ENCODE measurements around the gene MPRIP. TPM values are rescaled to one million over a fixed set of nuclear protein-coding genes. Genes with fewer than 3 reads are reported as not detected.
A peak's percentile ranks its signal among the peaks of the same experiment; 100 is the strongest.

Gene MPRIP
- total and polyA plus RNA-seq, 7 donors, result 43.2 to 113 (median 77.4) TPM

- Histone ChIP-seq H3K27me3 (no peaks in the 10 kb centered on the region), H3K9me3 (no peaks in the 10 kb centered on the region), H3K4me1 (peaks cover 0 to 78% (median 64%) of the 10 kb centered on the region in 4 donors), H3K4me3 (no peak overlapping the region), H3K27ac (peak overlapping the region in 2 of 4 donors; percentile 41 to 67), H3K36me3 (peaks cover 0 to 6% (median 0%) of the 10 kb centered on the region in 4 donors)
- DNase-seq, result peak; percentile 34
- no peak for TF ChIP-seq POLR2A (IDR thresholded peaks at IDR 0.05)
- no peak for TF ChIP-seq CTCF (IDR thresholded peaks at IDR 0.05)
- TF ChIP-seq EP300 (IDR thresholded peaks at IDR 0.05), result no peak
- no peak for TF ChIP-seq POLR2AphosphoS5 (IDR thresholded peaks at IDR 0.05)
- intact Hi-C loops (cut with DNase I), result no loop called here
- 95 to 97% methylated on average over 4 of the region's 4 CpGs for WGBS, 2 donors
Observed at GRCh38 chr17:17054636-17055035, 12.4 kb downstream of the MPRIP start.

GRCh38 chr17:17055286-17056155, 13.3 kb downstream of the MPRIP start:
- Histone ChIP-seq H3K9me3 (no peaks in the 10 kb centered on the region), H3K27ac (peak overlapping the region; percentile 36 to 67 (median 44)), H3K27me3 (no peaks in the 10 kb centered on the region), H3K36me3 (peaks cover 0 to 6% (median 0%) of the 10 kb centered on the region in 4 donors), H3K4me3 (no peak overlapping the region), H3K4me1 (peaks cover 0 to 74% (median 65%) of the 10 kb centered on the region in 4 donors)
- DNase-seq, result peak; percentile 64
- no peak for TF ChIP-seq POLR2A (IDR thresholded peaks at IDR 0.05)
- no peak for TF ChIP-seq EP300 (IDR thresholded peaks at IDR 0.05)
- no peak for TF ChIP-seq CTCF (IDR thresholded peaks at IDR 0.05)
- TF ChIP-seq POLR2AphosphoS5 (IDR thresholded peaks at IDR 0.05), result no peak
- intact Hi-C loops (cut with DNase I), result no loop called here
- 86 to 88% methylated on average over 16 of the region's 16 CpGs for WGBS, 2 donors

GRCh38 chr17:17056156-17056539, 13.9 kb downstream of the MPRIP start:
- Histone ChIP-seq H3K9me3 (no peaks in the 10 kb centered on the region), H3K27me3 (no peaks in the 10 kb centered on the region), H3K4me1 (peaks cover 0 to 77% (median 62%) of the 10 kb centered on the region in 4 donors), H3K36me3 (peaks cover 0 to 6% (median 0%) of the 10 kb centered on the region in 4 donors), H3K4me3 (no peak overlapping the region), H3K27ac (peak overlapping the region; percentile 36 to 67 (median 44))
- intact Hi-C loops (cut with DNase I), result no loop called here
- TF ChIP-seq POLR2AphosphoS5 (IDR thresholded peaks at IDR 0.05), result no peak
- TF ChIP-seq CTCF (IDR thresholded peaks at IDR 0.05), result no peak
- TF ChIP-seq POLR2A (IDR thresholded peaks at IDR 0.05), result no peak
- no peak for TF ChIP-seq EP300 (IDR thresholded peaks at IDR 0.05)
- peak; percentile 63 for DNase-seq
- WGBS, 2 donors, result 73 to 79% methylated on average over 8 of the region's 8 CpGs

- H3K4me3 ChIP-seq, result no peak overlapping the region
- H3K9me3 ChIP-seq, result no peaks in the 10 kb centered on the region
- H3K27me3 ChIP-seq, result no peaks in the 10 kb centered on the region
- 87 to 94% methylated on average over 9 of the region's 9 CpGs for WGBS, 2 donors
- H3K27ac ChIP-seq, result peak overlapping the region in 1 of 4 donors; percentile 2
- TF ChIP-seq POLR2A (IDR thresholded peaks at IDR 0.05) (no peak), CTCF (IDR thresholded peaks at IDR 0.05) (no peak), EP300 (IDR thresholded peaks at IDR 0.05) (no peak), POLR2AphosphoS5 (IDR thresholded peaks at IDR 0.05) (no peak)
- peak; percentile 43 for DNase-seq
- intact Hi-C loops (cut with DNase I), result no loop called here
- H3K36me3 ChIP-seq, result peaks cover 0 to 6% (median 0%) of the 10 kb centered on the region in 4 donors
- peaks cover 0 to 75% (median 57%) of the 10 kb centered on the region in 4 donors for H3K4me1 ChIP-seq
Observed at GRCh38 chr17:17057057-17057551, 14.8 kb downstream of the MPRIP start.

All from sigmoid colon (tissue), 7 donors.